HG03135 (cell line): Measurements from ENCODE around the gene ZMIZ1.

Experiments used
- ATAC-seq: cut with Tn5 transposase; IDR thresholded peaks from one replicate; pipeline ENCODE4 v1.9.1; 2021; ENCODE audit warnings: mild to moderate bottlenecking, moderate library complexity; ENCODE audit not compliant: unreplicated experiment

ZMIZ1 gene

GRCh38 chr10:79167537-79167936, 98.8 kb downstream of the ZMIZ1 start:
- no peak for ATAC-seq

- ATAC-seq = no peak
Observed at GRCh38 chr10:79168210-79168609, 99.4 kb downstream of the ZMIZ1 start.

GRCh38 chr10:79170226-79170752, 101.5 kb downstream of the ZMIZ1 start:
- no peak for ATAC-seq

- no peak for ATAC-seq
Observed at GRCh38 chr10:79170993-79171392, 102.2 kb downstream of the ZMIZ1 start.

GRCh38 chr10:79171504-79171903, 102.7 kb downstream of the ZMIZ1 start:
- ATAC-seq = no peak

GRCh38 chr10:79172881-79173280, 104.1 kb downstream of the ZMIZ1 start:
- ATAC-seq = no peak

GRCh38 chr10:79173582-79174262, 105.0 kb downstream of the ZMIZ1 start:
- ATAC-seq = no peak

GRCh38 chr10:79176052-79176501, 107.3 kb downstream of the ZMIZ1 start:
- ATAC-seq = no peak

GRCh38 chr10:79176949-79177602, 108.3 kb downstream of the ZMIZ1 start:
- ATAC-seq = no peak

- no peak for ATAC-seq
Observed at GRCh38 chr10:79178070-79178576, 109.4 kb downstream of the ZMIZ1 start.

GRCh38 chr10:79178614-79179163, 109.9 kb downstream of the ZMIZ1 start:
- no peak for ATAC-seq

GRCh38 chr10:79179164-79179956, 110.6 kb downstream of the ZMIZ1 start:
- ATAC-seq = no peak

GRCh38 chr10:79179957-79180309, 111.2 kb downstream of the ZMIZ1 start:
- no peak for ATAC-seq

- no peak for ATAC-seq
Observed at GRCh38 chr10:79180414-79181221, 111.9 kb downstream of the ZMIZ1 start.

- ATAC-seq = no peak
Observed at GRCh38 chr10:79181227-79181626, 112.5 kb downstream of the ZMIZ1 start.

- ATAC-seq = no peak
Observed at GRCh38 chr10:79181698-79182521, 113.1 kb downstream of the ZMIZ1 start.

- ATAC-seq = no peak
Observed at GRCh38 chr10:79182781-79183467, 114.2 kb downstream of the ZMIZ1 start.

- no peak for ATAC-seq
Observed at GRCh38 chr10:79183468-79183865, 114.7 kb downstream of the ZMIZ1 start.

GRCh38 chr10:79184145-79184625, 115.4 kb downstream of the ZMIZ1 start:
- ATAC-seq = no peak
